Panc1 (cell line): ENCODE measurements around the gene ATXN2. TPM values are rescaled to one million over a fixed set of nuclear protein-coding genes. Genes with fewer than 3 reads are reported as not detected.
A peak's percentile ranks its signal among the peaks of the same experiment; 100 is the strongest.
"Not testable (repeated sequence)": the region's sequence is repeated elsewhere in the genome, so short reads cannot be mapped to it uniquely, and the experiment has no call there.

ENCODE experiments used
- ATAC-seq: fragments of 200-7000 bp; cut with Tn5 transposase; 2 replicates; pipeline ENCODE4 v1.9.1; 2020; ENCODE audit warnings: mild to moderate bottlenecking, moderate library complexity
- BruUV-seq: library from RNA; stranded (reverse); fragments of 400-500 nt; replicated peaks from 2 replicates; lab custom pipeline; 2021; lab: Mats Ljungman, UMichigan
- CTCF ChIA-PET: fragments of 300-600 bp; sonication (Branson Sonifier 250); formaldehyde crosslinking; loops from one replicate; lab custom pipeline; 2022; ENCODE audit warnings: antibody characterized with exemption; lab: Charles Lee
- POLR2A ChIA-PET: fragments of 300-600 bp; sonication (Branson Sonifier 250); formaldehyde crosslinking; loops from one replicate; lab custom pipeline; 2022; ENCODE audit warnings: antibody characterized with exemption; lab: Charles Lee
- DNase-seq: peaks from one replicate; pipeline ENCODE4 v3.0.0-alpha.2; 2010; ENCODE audit warnings: low read depth, low spot score
- H3K27ac ChIP-seq: 2 replicates; pipeline ENCODE4 v1.5.1; 2011; ENCODE audit warnings: mild to moderate bottlenecking, low read length, inconsistent platforms
- H3K27me3 ChIP-seq: fragments of 200-500 bp; sonication (Bioruptor generic); 2 replicates; pipeline ENCODE4 v1.6.0; 2014; ENCODE audit warnings: low read length, inconsistent platforms; ENCODE audit not compliant: control insufficient read depth, insufficient read depth
- H3K36me3 ChIP-seq: fragments of 200-500 bp; sonication (Bioruptor generic); 2 replicates; pipeline ENCODE4 v1.5.1; 2014; ENCODE audit warnings: inconsistent platforms, mild to moderate bottlenecking, low read length, moderate library complexity; ENCODE audit not compliant: control insufficient read depth, insufficient read depth
- H3K4me1 ChIP-seq: 2 replicates; pipeline ENCODE4 v1.5.1; 2011; ENCODE audit warnings: inconsistent platforms, mild to moderate bottlenecking, low read length, moderate library complexity; ENCODE audit not compliant: control insufficient read depth, insufficient read depth
- H3K4me3 ChIP-seq, 2 experiments: 2 replicates each; pipeline ENCODE4 v1.5.1; 2011 to 2012; ENCODE audit warnings: low read depth in 2 of 2, low read length in 2 of 2, mild to moderate bottlenecking in 2 of 2, inconsistent platforms in 1 of 2, moderate library complexity in 1 of 2
- H3K9me3 ChIP-seq: fragments of 200-500 bp; sonication (Bioruptor generic); 2 replicates; pipeline ENCODE4 v1.5.1; 2014; ENCODE audit warnings: low read depth, mild to moderate bottlenecking, inconsistent platforms, low read length, moderate library complexity; ENCODE audit not compliant: control insufficient read depth, insufficient read depth
- POLR2AphosphoS5 ChIP-seq: IDR thresholded peaks from 2 replicates; pipeline ENCODE4 v1.6.1; 2012; ENCODE audit warnings: mild to moderate bottlenecking, low read depth, low read length, moderate library complexity
- REST ChIP-seq, 2 experiments: IDR thresholded peaks; 2 replicates each; pipeline ENCODE4 v1.6.1; 2011 to 2012; ENCODE audit warnings: low read depth in 2 of 2, control low read depth in 1 of 2, low read length in 1 of 2, mild to moderate bottlenecking in 1 of 2, moderate library complexity in 1 of 2; ENCODE audit not compliant: insufficient read depth in 1 of 2
- SIN3A ChIP-seq: IDR thresholded peaks from 2 replicates; pipeline ENCODE4 v1.6.1; 2012; ENCODE audit warnings: low read depth, mild to moderate bottlenecking, low read length, moderate library complexity, borderline replicate concordance; ENCODE audit not compliant: insufficient read depth
- TCF7L2 ChIP-seq: IDR thresholded peaks from 2 replicates; pipeline ENCODE4 v1.6.1; 2011; ENCODE audit warnings: mild to moderate bottlenecking, low read depth, low read length, inconsistent platforms
- in situ Hi-C: cut with HindIII; loops from 2 replicates; pipeline ENCODE4 v1.10.0; 2016; ENCODE audit warnings: low sequenced_read_pairs, low pct_unique_long_range_greater_than_20kb
- intact Hi-C: fragments of 100-400 bp; cut with micrococcal nuclease; formaldehyde crosslinking; loops from one replicate; pipeline ENCODE4 v1.10.0; 2022; ENCODE audit not compliant: unreplicated experiment
- total RNA-seq: library from RNA; stranded (reverse); gene quantifications from one replicate; pipeline ENCODE4 v1.2.1, GENCODE V29; 2021; ENCODE audit not compliant: unreplicated experiment
- TF ChIP-seq, protein P1 (sequence below): fragments of 450-650 bp; IDR thresholded peaks from 2 replicates; pipeline ENCODE4 v1.5.1; 2017; ENCODE audit warnings: mild to moderate bottlenecking

The ATXN2 gene
- total RNA-seq, 1 experiment from 2014 or later, result 77.6 TPM

DNA sequence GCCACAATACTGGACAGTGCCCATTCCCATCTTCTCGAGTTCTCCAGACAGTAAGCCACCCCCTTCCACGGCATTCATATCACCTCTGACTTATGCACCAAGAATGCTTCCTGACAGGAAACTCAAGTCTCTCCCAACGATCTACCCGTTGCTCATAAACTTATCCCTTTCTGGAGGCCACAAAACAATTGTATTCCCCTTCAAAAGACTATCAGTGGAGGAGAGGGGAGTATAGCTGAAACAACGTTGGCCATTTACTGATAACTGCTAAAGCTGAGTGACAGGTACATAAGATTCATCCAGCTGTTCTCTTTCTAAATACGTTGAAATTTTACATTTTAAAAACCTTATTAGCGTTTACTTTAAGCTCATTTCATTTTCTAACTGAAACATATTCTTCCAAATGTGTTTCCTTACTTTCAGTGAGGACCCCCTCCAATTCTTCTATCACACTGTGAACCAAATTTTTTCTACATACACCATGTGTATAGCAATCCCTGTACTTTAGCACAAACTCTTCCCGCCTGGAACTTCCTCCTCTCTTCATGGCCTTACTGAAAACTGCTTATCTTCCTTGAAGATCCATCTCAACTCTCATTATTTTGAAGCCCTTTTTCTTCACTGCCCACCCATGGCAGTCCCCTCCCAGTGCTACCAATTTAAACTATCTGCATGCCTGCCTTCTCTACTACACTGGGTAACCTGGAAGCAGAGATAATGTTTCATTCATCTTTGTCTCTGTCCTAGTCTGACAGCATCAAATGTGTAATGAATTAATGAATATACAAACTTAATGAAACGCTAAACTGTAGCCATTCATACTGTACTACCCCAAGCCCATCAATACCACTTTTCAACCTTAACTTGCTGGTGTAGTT lies 28.8 kb downstream of the ATXN2 start:
- BruUV-seq, result TSS peak; percentile 81
- H3K27ac ChIP-seq, result peak overlapping the region; percentile 72
- H3K4me1 ChIP-seq, result peaks cover 33% of the 10 kb centered on the region
- ATAC-seq (peak; percentile 90), DNase-seq (no peak)
- in situ Hi-C loops, result no loop called here
- H3K36me3 ChIP-seq, result no peaks in the 10 kb centered on the region
- H3K4me3 ChIP-seq, result no peak overlapping the region
- intact Hi-C loops, result no loop called here
- no peak for TF ChIP-seq REST (IDR thresholded peaks at IDR 0.05; ENCODE audit: insufficient read depth in 1 of 2, low read depth in 2 of 2, low read length in 1 of 2)
- TF ChIP-seq POLR2AphosphoS5, result no peak
- no peak for TF ChIP-seq SIN3A
- TF ChIP-seq, protein P1, sequence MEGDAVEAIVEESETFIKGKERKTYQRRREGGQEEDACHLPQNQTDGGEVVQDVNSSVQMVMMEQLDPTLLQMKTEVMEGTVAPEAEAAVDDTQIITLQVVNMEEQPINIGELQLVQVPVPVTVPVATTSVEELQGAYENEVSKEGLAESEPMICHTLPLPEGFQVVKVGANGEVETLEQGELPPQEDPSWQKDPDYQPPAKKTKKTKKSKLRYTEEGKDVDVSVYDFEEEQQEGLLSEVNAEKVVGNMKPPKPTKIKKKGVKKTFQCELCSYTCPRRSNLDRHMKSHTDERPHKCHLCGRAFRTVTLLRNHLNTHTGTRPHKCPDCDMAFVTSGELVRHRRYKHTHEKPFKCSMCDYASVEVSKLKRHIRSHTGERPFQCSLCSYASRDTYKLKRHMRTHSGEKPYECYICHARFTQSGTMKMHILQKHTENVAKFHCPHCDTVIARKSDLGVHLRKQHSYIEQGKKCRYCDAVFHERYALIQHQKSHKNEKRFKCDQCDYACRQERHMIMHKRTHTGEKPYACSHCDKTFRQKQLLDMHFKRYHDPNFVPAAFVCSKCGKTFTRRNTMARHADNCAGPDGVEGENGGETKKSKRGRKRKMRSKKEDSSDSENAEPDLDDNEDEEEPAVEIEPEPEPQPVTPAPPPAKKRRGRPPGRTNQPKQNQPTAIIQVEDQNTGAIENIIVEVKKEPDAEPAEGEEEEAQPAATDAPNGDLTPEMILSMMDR, result no peak
- H3K27me3 ChIP-seq, result no peaks in the 10 kb centered on the region
- H3K9me3 ChIP-seq, result no peaks in the 10 kb centered on the region
- ChIA-PET CTCF (interaction anchor here (0.6 kb wide), 1 partner anchor 245 kb away, joined by 3 read pairs; no protein-coding TSS in a partner anchor), POLR2A (interaction anchor here (0.5 kb wide), 1 partner anchor 10 kb away, joined by 8 read pairs; no protein-coding TSS in a partner anchor)

DNA sequence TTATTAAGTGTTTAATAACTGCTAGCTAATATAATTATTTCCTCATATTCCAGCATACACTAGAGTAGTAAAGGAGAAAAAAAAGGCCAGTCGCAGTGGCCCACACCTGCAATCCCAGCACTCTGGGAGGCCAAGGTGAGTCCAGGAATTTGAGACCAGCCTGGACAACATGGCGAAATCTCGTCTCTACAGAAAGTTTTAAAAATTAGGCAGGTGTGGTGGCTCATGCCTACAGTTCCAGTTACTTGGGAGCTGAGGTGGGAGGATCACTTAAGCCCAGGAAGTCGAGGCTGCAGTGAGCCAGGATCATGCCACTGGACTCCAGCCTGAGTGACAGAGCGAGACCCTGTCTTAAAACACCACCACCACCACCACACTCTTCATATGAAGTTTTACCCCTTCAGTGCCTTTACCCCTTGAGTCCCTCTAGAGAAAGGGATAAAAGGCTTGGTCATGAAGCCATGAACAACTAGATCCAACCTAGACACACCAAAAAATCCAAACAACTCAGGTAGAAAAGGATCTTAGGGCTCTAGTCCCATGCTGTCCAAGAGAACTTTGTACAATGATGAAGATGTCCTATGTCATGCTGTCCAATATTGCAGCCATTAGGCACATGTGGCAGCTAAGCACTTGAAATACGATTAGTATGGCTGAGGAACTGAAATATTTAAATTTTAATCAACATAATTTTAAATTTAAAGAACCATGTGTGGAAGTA lies 29.6 kb downstream of the ATXN2 start:
- ATAC-seq (peak; percentile 43), DNase-seq (no peak)
- Histone ChIP-seq H3K27me3 (no peaks in the 10 kb centered on the region), H3K36me3 (no peaks in the 10 kb centered on the region), H3K4me1 (peaks cover 31% of the 10 kb centered on the region), H3K4me3 (no peak overlapping the region), H3K9me3 (no peaks in the 10 kb centered on the region), H3K27ac (peak overlapping the region; percentile 72)
- ChIA-PET CTCF (interaction anchor here (0.7 kb wide), 1 partner anchor 10 kb away, joined by 4 read pairs; no protein-coding TSS in a partner anchor), POLR2A (interaction anchor here (0.5 kb wide), 1 partner anchor 11 kb away, joined by 8 read pairs; no protein-coding TSS in a partner anchor)
- intact Hi-C loops, result no loop called here
- in situ Hi-C loops, result no loop called here
- BruUV-seq, result no TSS peak
- no peak for TF ChIP-seq REST (IDR thresholded peaks at IDR 0.05; ENCODE audit: insufficient read depth in 1 of 2, low read depth in 2 of 2, low read length in 1 of 2)
- TF ChIP-seq TCF7L2, result no peak

GRCh38 chr12:111560844-111561243 lies 38.3 kb downstream of the ATXN2 start:
- ATAC-seq, result peak; percentile 29; the same call in 1 of the 2 replicates
- POLR2A ChIA-PET, H3K36me3 ChIP-seq, H3K27ac ChIP-seq, BruUV-seq, H3K27me3 ChIP-seq, in situ Hi-C loops, intact Hi-C loops, H3K9me3 ChIP-seq, DNase-seq, H3K4me3 ChIP-seq: not testable (repeated sequence)
- CTCF ChIA-PET, result interaction anchor here (1.0 kb wide), 1 partner anchor 157 kb away, joined by 3 read pairs; no protein-coding TSS in a partner anchor
- H3K4me1 ChIP-seq, result peaks cover 42% of the 10 kb centered on the region
